ENCODE results near the gene GPATCH8. TPM values are rescaled to one million over a fixed set of nuclear protein-coding genes. Genes with fewer than 3 reads are reported as not detected.

GPATCH8 gene
- total and polyA plus RNA-seq, 2 of the 8 experiments (the other 6 are each of a cell fraction or from before 2014, with no cell fraction given) = 20.5 to 58.1 TPM

DNA sequence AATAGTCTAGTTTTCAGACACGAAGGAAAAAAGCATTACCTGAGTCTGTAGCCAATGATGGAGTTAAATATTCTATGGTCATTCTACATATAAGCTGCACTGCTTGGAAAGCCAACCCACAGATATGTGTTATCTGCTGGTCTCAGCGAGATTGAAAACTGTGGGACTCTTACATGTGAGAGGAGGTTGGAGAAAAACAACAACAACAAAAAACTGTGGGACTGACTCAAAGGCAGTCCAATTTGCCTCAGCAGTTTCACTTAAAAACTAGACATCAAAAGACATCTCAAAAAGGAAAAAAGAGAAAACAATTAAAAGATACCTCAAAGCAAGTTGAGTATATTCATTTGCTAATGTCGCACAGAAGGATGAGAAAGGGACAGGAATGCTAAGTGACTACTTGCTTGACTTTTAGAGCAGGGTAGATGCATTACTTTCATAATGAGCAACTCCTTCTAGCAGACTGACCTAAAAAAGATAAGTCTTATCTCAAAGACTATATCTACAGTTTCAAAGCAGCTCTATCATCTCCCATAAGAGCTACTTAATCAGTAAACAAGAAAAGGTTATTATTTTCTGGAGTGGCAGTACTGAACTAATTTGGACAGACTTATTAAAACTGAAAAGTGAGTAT, 78.3 kb downstream of the GPATCH8 start (continued):
- TF ChIP-seq CHD7 (IDR thresholded peaks at IDR 0.05; ENCODE audit: insufficient replicate concordance, low read length) (no peak), ATF3 (IDR thresholded peaks at IDR 0.05; ENCODE audit: insufficient read depth, low read depth, low read length) (no peak), NANOG (IDR thresholded peaks at IDR 0.05; ENCODE audit: insufficient read depth, low read depth, low read length, poor library complexity, severe bottlenecking) (no peak), KDM4A (IDR thresholded peaks at IDR 0.05; ENCODE audit: low read depth, low read length, severe bottlenecking) (no peak)
- TF ChIP-seq, protein P1, sequence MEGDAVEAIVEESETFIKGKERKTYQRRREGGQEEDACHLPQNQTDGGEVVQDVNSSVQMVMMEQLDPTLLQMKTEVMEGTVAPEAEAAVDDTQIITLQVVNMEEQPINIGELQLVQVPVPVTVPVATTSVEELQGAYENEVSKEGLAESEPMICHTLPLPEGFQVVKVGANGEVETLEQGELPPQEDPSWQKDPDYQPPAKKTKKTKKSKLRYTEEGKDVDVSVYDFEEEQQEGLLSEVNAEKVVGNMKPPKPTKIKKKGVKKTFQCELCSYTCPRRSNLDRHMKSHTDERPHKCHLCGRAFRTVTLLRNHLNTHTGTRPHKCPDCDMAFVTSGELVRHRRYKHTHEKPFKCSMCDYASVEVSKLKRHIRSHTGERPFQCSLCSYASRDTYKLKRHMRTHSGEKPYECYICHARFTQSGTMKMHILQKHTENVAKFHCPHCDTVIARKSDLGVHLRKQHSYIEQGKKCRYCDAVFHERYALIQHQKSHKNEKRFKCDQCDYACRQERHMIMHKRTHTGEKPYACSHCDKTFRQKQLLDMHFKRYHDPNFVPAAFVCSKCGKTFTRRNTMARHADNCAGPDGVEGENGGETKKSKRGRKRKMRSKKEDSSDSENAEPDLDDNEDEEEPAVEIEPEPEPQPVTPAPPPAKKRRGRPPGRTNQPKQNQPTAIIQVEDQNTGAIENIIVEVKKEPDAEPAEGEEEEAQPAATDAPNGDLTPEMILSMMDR (IDR thresholded peaks at IDR 0.05; ENCODE audit: control extremely low read depth in 1 of 3, insufficient read depth in 1 of 3, low read depth in 1 of 3, low read length in 3 of 3) = no peak

All from H1 (cell line).